H54 (cell line): ENCODE results near the gene ADAMTS17.

ENCODE experiments used
- DNase-seq: peaks from one replicate; pipeline ENCODE4 v3.0.0; 2011; ENCODE audit warnings: low spot score, mixed read lengths; ENCODE audit not compliant: insufficient read length
- FAIRE-seq: peaks from 3 replicates; lab custom pipeline; 2011; peaks lifted over from hg19 to GRCh38; lab: Jason Lieb, UNC
- POLR2A ChIP-seq: IDR thresholded peaks from 2 replicates; pipeline ENCODE4 v1.6.1; 2011; ENCODE audit warnings: low read depth, mild to moderate bottlenecking, low read length

Gene ADAMTS17

DNA sequence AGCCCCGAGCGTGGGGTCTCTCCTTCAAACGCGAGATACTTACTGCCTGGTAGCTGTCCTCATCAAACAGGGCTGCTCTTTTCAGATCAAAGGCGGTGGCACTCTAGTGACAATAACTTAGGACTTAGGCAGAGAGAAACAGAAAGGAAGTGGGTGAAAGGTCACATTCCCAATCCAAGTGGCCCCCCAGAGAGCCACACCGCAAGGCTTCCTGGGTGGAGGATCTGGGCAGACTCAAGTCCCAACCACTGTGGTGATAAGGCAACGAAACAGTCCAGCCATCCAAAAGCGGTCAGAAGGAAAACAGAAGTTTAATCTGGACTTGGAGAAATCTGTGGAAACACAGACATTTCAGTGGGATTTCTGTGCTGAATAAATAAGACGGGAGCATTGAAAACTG lies 227.2 kb downstream of the ADAMTS17 start:
- no peak for DNase-seq

DNA sequence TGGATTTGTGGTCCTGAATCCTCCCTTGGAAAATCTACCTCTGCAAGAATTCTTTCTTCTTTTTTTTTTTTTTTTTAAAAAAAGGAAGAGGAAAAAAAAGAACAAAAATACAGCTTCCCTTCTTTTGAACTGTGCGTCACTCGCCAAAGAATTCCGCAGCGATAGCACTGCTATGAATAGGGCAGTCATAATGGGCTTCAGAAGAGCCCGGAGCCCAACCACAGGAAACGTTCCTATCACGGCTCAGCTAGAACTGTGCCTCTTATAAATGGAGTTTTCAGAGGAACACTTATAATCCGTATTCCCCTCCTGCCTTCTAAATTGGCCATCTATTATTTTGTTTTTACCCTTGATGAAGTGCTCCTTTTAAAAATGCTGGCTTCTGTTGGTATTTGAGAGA lies 227.7 kb downstream of the ADAMTS17 start:
- TF ChIP-seq POLR2A: no peak
- FAIRE-seq: no peak
- no peak for DNase-seq

More for the DNA sequence above, 227.2 kb downstream of the ADAMTS17 start:
- no peak for FAIRE-seq
- no peak for TF ChIP-seq POLR2A

DNA sequence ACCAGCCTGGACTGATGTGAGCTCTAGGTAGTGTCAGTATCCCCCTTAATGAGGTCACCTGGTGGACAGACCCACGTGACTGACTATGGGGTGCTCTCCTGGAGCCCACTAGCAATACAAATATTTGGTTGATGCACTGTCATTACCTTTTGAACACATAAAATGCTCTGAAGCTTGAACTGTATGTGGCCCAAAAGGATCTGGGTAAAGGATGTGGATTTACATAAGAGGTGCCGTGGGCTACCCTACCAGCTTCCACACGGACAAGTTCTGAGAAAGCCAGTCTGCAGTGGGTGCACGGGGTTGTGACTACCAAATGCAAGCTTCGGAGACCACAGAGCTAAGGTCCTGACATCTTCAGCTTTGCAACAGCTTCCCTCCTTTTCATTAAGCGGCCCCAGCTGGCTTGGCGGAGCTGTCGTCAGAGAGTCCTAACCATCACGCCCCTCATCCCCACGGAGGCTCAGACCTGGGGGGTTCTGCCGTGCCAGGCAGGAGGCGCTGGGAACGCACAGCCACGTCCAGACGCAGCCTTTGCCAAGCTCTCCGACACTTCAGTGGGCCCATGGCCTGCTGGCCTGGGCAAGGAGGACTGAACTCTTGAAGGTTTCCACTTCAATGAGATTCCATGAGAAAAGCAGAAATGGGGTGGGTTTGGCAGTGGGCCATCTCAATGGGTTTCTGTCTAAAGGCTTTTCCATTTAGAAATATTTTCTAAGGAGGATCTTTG lies 228.3 kb downstream of the ADAMTS17 start:
- DNase-seq: no peak
- FAIRE-seq: no peak
- TF ChIP-seq POLR2A: no peak

DNA sequence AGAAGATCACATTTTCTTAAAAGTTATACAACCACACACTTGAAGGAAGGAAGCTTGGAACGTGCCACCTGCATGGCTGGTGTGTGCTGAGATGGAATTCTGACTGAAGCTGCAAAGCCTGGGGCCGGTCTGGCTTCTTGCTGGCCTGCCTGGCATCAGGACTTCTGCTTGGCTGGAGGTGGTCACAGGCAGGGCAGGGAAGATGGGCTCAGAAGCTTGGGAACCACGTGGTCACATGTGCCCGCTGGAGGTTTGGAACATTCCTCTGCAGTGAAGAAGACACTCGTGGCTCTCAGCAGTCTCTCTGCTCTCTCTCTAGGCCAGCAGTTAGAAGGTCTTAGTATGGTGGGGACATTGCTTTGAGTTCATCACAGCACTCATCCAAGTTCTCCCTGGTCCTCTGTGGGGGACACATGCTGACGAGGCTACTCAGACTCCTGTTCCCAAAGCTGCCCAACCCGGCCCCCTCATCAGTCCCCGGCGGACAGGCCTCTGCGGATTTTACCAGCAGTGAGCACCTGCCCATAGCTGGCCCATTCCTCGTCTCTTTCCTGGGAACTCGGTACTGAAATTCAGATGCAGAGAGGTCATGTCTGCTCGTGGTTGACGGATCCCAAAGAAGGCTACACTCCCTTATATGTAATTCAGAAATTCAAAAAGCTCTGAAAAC lies 229.0 kb downstream of the ADAMTS17 start:
- FAIRE-seq (no peak), DNase-seq (no peak)
- no peak for TF ChIP-seq POLR2A

DNA sequence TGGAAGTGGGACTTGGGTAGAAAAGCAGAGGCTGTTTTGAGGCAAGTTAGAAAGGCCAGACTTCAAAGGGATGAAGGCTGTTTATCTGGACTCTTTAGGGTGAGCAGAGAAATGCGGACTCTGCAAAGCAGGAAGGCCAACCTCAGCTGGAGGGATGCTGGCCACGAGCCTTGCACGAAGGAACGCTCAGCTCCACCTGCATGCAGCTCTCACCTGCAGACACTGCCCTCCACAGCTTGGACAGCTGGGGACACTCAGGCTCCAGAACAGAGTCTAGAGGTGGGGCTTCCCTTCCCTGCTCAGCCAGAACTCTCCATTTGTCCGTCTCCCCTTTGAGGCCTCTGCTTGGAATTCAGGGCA lies 229.7 kb downstream of the ADAMTS17 start:
- FAIRE-seq: no peak
- DNase-seq: no peak
- no peak for TF ChIP-seq POLR2A

DNA sequence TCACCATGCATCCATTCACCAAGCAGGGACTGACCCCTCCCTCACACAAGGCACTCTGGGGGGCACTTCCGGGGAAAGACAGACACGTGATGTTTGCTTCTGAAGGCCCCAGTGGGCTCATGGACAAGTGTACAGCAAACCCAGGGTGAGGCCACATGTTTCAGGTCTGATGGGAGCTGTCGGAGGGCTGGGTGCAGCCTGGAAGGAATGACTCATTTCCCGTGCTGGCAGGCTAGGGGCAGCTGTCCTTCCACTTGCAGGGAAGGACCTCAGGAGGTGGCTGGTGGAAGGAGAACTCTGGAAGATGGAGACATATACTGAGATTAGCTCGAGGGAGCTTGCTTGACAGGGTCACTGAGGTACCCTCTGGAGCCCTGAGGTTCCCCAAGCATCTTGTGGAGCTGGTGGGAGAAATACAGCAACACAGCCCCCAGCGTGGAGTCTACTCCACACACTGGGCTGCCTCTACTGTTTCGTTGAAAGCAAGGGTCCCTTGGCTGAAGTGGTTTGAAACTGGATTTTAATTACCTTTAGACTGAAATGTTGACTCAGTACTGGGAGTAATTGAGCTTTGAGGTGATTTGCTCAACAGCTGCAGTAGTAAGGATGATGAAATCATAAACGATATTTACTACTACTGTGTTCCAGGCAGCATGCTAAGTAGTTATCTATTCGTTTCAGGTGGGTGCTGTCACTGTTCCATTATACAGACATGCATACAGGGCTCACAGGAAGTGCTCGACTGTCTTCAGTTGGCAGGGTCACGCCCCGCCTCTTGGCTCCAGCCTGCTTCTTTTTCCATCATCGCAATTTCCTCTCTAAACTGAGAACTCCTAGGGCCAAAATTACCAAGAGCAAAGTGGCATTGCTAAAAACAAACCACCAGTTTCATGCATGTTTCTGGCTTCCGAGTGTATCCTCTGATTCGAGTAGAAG lies 230.4 kb downstream of the ADAMTS17 start:
- DNase-seq (peak; percentile 41), FAIRE-seq (no peak)
- no peak for TF ChIP-seq POLR2A

DNA sequence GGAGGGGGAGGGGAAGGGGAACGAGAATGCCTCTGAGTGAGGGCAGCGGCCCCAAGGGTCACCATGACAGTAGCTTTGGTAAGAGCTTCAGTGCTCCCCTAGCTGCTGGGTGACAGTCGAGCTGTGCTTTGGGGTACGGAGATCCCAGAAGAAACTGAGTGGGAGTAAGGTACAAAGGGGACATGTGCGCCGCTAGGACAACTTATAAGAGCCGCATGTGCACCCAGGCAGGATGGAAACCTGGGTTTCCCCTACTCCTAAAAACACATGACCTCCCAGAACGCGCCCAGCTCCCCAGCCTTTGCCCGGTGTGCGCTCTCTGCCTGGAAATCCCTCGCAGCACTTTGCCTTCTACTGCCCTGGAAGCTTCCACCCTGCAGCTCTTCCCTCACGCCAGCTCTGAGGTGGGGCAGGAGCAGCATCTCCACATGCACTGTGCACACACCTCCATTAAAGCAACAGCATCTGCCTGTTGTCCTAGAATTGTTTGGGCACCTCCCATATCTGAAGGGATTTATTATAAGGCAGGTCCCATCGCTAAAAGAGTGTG lies 232.2 kb downstream of the ADAMTS17 start:
- FAIRE-seq (no peak), DNase-seq (no peak)
- TF ChIP-seq POLR2A: no peak

DNA sequence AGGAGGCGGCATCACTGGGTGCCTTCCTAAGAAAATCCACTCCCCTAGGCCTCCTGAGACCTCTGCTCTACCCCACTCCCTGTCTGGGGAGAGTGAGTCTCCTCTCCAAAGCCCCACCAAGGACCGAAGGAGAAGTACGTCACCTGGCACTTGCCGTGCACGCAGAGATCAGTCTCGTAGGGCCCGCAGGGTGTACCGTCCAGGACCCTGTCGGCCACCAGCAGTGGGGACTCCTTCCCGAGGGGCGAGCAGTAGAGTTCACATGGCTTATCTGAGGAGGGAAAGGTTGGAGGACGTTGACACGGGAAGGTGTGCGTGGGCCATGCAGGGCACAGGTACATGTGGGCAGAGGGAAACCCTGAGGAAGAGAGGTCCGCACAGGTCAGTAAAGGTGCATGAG lies 232.9 kb downstream of the ADAMTS17 start:
- FAIRE-seq (no peak), DNase-seq (no peak)
- no peak for TF ChIP-seq POLR2A

DNA sequence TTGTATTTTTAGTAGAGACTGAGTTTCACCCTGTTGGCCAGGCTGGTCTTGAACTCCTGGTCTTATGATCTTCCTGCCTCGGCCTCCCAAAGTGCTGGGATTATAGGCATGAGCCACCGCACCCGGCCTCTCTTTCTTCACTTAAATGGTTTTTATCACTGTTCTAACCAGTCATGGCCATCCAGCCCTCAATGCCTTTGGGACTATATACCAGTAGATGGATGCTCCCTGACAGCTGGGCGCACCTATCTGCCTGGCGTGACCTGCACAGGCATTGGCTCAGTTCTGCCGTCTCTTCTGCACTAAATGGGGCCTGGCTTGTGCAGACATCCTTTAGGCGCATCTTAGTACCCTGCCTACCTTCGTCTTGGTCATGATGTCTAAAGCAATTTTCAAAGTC lies 233.4 kb downstream of the ADAMTS17 start:
- no peak for DNase-seq
- FAIRE-seq: no peak
- no peak for TF ChIP-seq POLR2A

DNA sequence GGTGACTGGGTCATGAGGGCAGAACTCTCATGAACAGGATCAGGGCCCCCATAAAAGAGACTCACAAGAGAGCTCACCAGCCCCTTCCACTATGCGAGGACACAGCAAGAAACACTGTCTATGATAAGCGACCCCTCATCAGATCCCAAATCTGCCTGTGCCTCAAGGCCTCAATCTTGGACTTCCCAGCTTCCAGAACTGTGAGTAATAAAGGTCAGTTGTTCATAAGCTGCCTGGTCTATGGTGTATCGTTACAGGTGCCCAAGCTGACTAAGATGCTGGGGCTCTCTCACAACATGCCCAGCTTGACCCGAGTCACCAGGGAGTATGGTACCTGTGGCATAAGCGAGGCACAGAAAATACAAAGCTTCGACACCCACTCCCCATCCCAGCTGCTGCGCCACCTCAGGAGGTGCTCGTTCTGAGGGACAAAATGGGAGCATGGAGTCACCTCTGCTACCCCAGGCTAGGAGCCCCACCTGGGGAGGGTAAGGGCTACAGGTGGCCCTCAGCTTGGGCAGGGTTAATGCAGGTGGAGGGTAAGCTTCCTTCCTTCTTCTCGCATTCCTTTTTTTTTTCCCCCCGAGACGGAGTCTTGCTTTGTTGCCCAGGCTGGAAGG lies 234.1 kb downstream of the ADAMTS17 start:
- DNase-seq: no peak
- no peak for TF ChIP-seq POLR2A
- FAIRE-seq: no peak

DNA sequence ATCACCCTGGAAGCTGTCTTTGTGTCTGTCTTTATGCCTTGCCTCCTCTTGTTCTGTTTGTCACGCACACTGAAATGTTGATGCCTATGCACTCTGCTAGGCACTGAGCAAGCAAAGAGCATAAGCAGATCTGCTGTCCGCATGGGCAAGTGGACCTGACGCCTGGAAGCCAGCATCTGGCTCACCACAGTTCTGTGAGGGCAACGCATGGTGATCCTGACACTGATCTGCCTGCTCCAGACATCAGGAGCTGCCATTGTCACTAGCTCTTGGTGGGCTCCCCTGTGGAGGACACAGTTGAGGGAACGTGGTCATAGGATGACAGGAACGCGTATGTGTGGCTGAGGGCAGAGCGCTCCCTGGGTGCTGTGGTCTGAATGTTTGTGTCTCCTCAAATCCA lies 234.6 kb downstream of the ADAMTS17 start:
- no peak for DNase-seq
- FAIRE-seq: no peak
- TF ChIP-seq POLR2A: no peak

DNA sequence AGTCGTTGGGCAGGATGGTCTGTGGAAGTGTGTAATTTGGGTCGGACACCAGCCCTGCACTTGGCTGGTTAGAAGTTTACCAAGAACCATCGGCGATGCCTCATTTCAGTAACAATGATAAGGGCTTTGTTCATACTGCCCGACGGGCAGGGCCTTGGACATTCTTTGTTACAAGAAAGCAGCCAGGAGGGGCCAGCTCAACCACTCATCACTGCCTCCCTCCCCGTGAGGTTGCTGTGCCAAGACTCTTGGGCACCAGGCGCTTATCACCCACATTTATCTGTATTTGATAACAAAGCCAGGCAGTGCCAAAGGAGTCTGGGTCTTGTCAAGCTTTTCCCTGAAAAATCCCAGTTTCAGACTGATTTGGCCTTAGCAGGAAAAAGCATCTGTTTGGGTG lies 235.0 kb downstream of the ADAMTS17 start:
- FAIRE-seq (no peak), DNase-seq (no peak)
- no peak for TF ChIP-seq POLR2A

DNA sequence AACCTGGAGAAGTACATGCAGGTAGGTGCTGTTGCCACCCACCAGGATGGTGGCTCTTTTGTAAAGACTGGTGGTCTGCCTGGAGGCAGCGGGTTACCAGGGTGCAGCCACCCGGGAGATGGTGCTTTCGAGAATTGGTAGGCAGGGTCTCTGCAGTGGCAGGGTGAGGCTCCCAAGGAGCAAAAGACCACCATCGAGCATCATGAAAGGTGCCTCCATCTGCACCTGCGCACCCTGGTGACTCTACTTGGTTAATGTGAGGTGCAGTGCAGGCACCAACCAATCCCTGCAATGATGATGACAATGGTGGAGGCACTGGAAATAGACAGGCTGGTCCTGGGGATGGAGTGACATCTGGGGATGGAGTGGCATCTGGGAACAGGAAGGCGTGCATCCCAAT lies 236.7 kb downstream of the ADAMTS17 start:
- no peak for FAIRE-seq
- TF ChIP-seq POLR2A: no peak
- no peak for DNase-seq
